Endodermal cell (in vitro differentiated cells): Measurements from ENCODE around the gene CORO7. TPM values are rescaled to one million over a fixed set of nuclear protein-coding genes. Genes with fewer than 3 reads are reported as not detected.
A peak's percentile ranks its signal among the peaks of the same experiment; 100 is the strongest.

Experiments used
- DNase-seq: peaks from one replicate; pipeline ENCODE4 v3.0.0-alpha.2; 2017
- H3K27ac ChIP-seq: 2 replicates; pipeline ENCODE4 v1.5.1; 2013; ENCODE audit warnings: mild to moderate bottlenecking, low read depth, low read length, moderate library complexity
- H3K27me3 ChIP-seq: 2 replicates; pipeline ENCODE4 v1.6.1; 2013; ENCODE audit warnings: mild to moderate bottlenecking, low read length, moderate library complexity; ENCODE audit not compliant: insufficient read depth, control insufficient read depth, poor library complexity, severe bottlenecking
- H3K36me3 ChIP-seq: 2 replicates; pipeline ENCODE4 v1.7.0; 2013; ENCODE audit warnings: mild to moderate bottlenecking, low read length, moderate library complexity; ENCODE audit not compliant: control insufficient read depth, insufficient read depth
- H3K4me1 ChIP-seq: one replicate; pipeline ENCODE4 v1.7.0; 2013; ENCODE audit warnings: low read length; ENCODE audit not compliant: control insufficient read depth, insufficient read depth
- H3K4me3 ChIP-seq: 2 replicates; pipeline ENCODE4 v1.5.1; 2013; ENCODE audit warnings: mild to moderate bottlenecking, low read length, moderate library complexity
- H3K9ac ChIP-seq: 2 replicates; pipeline ENCODE4 v1.6.1; 2013; ENCODE audit warnings: mild to moderate bottlenecking, low read length, moderate library complexity; ENCODE audit not compliant: poor library complexity, severe bottlenecking; ENCODE audit errors: extremely low read depth
- H3K9me3 ChIP-seq: 2 replicates; pipeline ENCODE4 v1.6.1; 2013; ENCODE audit warnings: mild to moderate bottlenecking, low read length, moderate library complexity; ENCODE audit not compliant: control insufficient read depth
- H3K27ac Mint-ChIP-seq: 2 replicates; pipeline ENCODE4 v1.8.0; 2020; ENCODE audit warnings: mixed read lengths
- H3K27me3 Mint-ChIP-seq: 2 replicates; pipeline ENCODE4 v1.8.0; 2021; ENCODE audit warnings: mild to moderate bottlenecking, mixed read lengths; ENCODE audit not compliant: insufficient read depth
- H3K36me3 Mint-ChIP-seq: 2 replicates; pipeline ENCODE4 v1.8.0; 2020; ENCODE audit warnings: low read depth, mixed read lengths
- H3K4me1 Mint-ChIP-seq: 2 replicates; pipeline ENCODE4 v1.8.0; 2020; ENCODE audit warnings: mixed read lengths
- H3K4me3 Mint-ChIP-seq: 2 replicates; pipeline ENCODE4 v1.8.0; 2020; ENCODE audit warnings: mild to moderate bottlenecking, moderate library complexity, mixed read lengths
- H3K9me3 Mint-ChIP-seq: 2 replicates; pipeline ENCODE4 v1.8.0; 2020; ENCODE audit warnings: mild to moderate bottlenecking, mixed read lengths
- CTCF ChIP-seq: fragments of 200-600 bp; sonication (generic); conservative IDR thresholded peaks from 2 replicates; pipeline ENCODE4 v1.5.0; 2021; ENCODE audit warnings: antibody characterized with exemption, mild to moderate bottlenecking
- WGBS, 2 experiments: methylation state at CpG; one replicate each; pipeline versions ENCODE4 v1.1.5 to v1.1.7; 2013; ENCODE audit warnings: missing lambda C conversion rate in 2 of 2, mixed read lengths in 1 of 2; ENCODE audit not compliant: insufficient coverage in 1 of 2, insufficient read length in 1 of 2; 5-methylcytosine and 5-hydroxymethylcytosine counted together
- total RNA-seq, 2 donors: library from RNA; stranded (reverse); fragmentation: NEBNext Ultra II Directional in 1 of 2; extraction: Animal tissue kit (Norgen Biotek cat#: 25700) in 1 of 2; gene quantifications; 2 replicates in 1 of 2; 3 replicates in 1 of 2; pipeline ENCODE4 v1.2.1, GENCODE V29; 2021

CORO7 gene
- total RNA-seq, 2 donors from 2014 or later, result 32.5 to 37.5 TPM

- no peak overlapping the region for H3K27ac Mint-ChIP-seq
- Histone ChIP-seq H3K36me3 (no peaks in the 10 kb centered on the region), H3K9me3 (no peaks in the 10 kb centered on the region), H3K9ac (no peak overlapping the region), H3K4me3 (no peak overlapping the region), H3K4me1 (no peaks in the 10 kb centered on the region), H3K27me3 (no peaks in the 10 kb centered on the region), H3K27ac (no peak overlapping the region)
- 93 to 96% methylated on average over 3 to 4 of the region's 4 CpGs for WGBS, 2 experiments
- no peaks in the 10 kb centered on the region for H3K9me3 Mint-ChIP-seq
- no peaks in the 10 kb centered on the region for H3K36me3 Mint-ChIP-seq
- no peak overlapping the region for H3K4me3 Mint-ChIP-seq
- TF ChIP-seq CTCF, result no peak
- no peaks in the 10 kb centered on the region for H3K27me3 Mint-ChIP-seq
- peaks cover 4% of the 10 kb centered on the region for H3K4me1 Mint-ChIP-seq
- no peak for DNase-seq
Observed at GRCh38 chr16:4353675-4354074, 62.7 kb downstream of the CORO7 start.

GRCh38 chr16:4352843-4353242 lies 63.6 kb downstream of the CORO7 start:
- no peak overlapping the region for H3K27ac ChIP-seq
- no peaks in the 10 kb centered on the region for H3K4me1 ChIP-seq
- Mint-ChIP-seq H3K27ac (no peak overlapping the region), H3K27me3 (no peaks in the 10 kb centered on the region), H3K36me3 (peaks cover 5% of the 10 kb centered on the region), H3K9me3 (no peaks in the 10 kb centered on the region), H3K4me1 (peaks cover 4% of the 10 kb centered on the region), H3K4me3 (no peak overlapping the region)
- H3K27me3 ChIP-seq, result no peaks in the 10 kb centered on the region
- no peak overlapping the region for H3K9ac ChIP-seq
- 84 to 97% methylated on average over 4 to 5 of the region's 5 CpGs for WGBS, 2 experiments
- DNase-seq, result no peak
- H3K4me3 ChIP-seq, result no peak overlapping the region
- no peak for TF ChIP-seq CTCF
- H3K9me3 ChIP-seq, result no peaks in the 10 kb centered on the region
- no peaks in the 10 kb centered on the region for H3K36me3 ChIP-seq

GRCh38 chr16:4351880-4352279 lies 64.5 kb downstream of the CORO7 start:
- Mint-ChIP-seq H3K4me1 (peaks cover 4% of the 10 kb centered on the region), H3K4me3 (peak overlapping the region; percentile 92), H3K27ac (no peak overlapping the region), H3K27me3 (no peaks in the 10 kb centered on the region), H3K9me3 (no peaks in the 10 kb centered on the region), H3K36me3 (peaks cover 5% of the 10 kb centered on the region)
- Histone ChIP-seq H3K4me3 (no peak overlapping the region), H3K9me3 (no peaks in the 10 kb centered on the region), H3K4me1 (no peaks in the 10 kb centered on the region), H3K36me3 (peaks cover 5% of the 10 kb centered on the region), H3K27me3 (no peaks in the 10 kb centered on the region), H3K27ac (no peak overlapping the region), H3K9ac (no peak overlapping the region)
- DNase-seq, result no peak
- 84 to 85% methylated on average over 5 to 7 of the region's 7 CpGs for WGBS, 2 experiments
- no peak for TF ChIP-seq CTCF
